Mesenchymal stem cell (in vitro differentiated cells and primary cell): ENCODE data around the gene PRKD2.

Experiments used
- DNase-seq: peaks from one replicate; pipeline ENCODE4 v3.0.0-alpha.2; 2013
- H2AFZ ChIP-seq: one replicate; pipeline ENCODE4 v1.6.1; 2013; ENCODE audit warnings: low read depth, mild to moderate bottlenecking, control low read depth, inconsistent platforms, low read length, moderate library complexity
- H2AK5ac ChIP-seq: 2 replicates; pipeline ENCODE4 v1.6.1; 2013; ENCODE audit warnings: low read length, moderate library complexity, mild to moderate bottlenecking, inconsistent platforms; ENCODE audit not compliant: severe bottlenecking
- H2BK120ac ChIP-seq: one replicate; pipeline ENCODE4 v1.6.1; 2013; ENCODE audit warnings: low read depth, mild to moderate bottlenecking, inconsistent platforms, low read length, moderate library complexity
- H2BK12ac ChIP-seq, 2 experiments: one replicate each; pipeline ENCODE4 v1.6.1; 2013; ENCODE audit warnings: inconsistent platforms in 2 of 2, low read length in 2 of 2, mild to moderate bottlenecking in 2 of 2, moderate library complexity in 2 of 2, control low read depth in 1 of 2
- H2BK15ac ChIP-seq: one replicate; pipeline ENCODE4 v1.6.1; 2013; ENCODE audit warnings: mild to moderate bottlenecking, low read depth, inconsistent platforms; ENCODE audit not compliant: poor library complexity, severe bottlenecking
- H2BK5ac ChIP-seq: 2 replicates; pipeline ENCODE4 v1.6.1; 2013; ENCODE audit warnings: low read depth, mild to moderate bottlenecking, low read length, control low read depth, inconsistent platforms; ENCODE audit not compliant: poor library complexity, severe bottlenecking
- H3K14ac ChIP-seq, 2 experiments: one replicate each; pipeline ENCODE4 v1.6.1; 2013; ENCODE audit warnings: inconsistent platforms in 2 of 2, low read length in 2 of 2, control low read depth in 1 of 2, mild to moderate bottlenecking in 1 of 2, moderate library complexity in 1 of 2
- H3K18ac ChIP-seq, 2 experiments: one replicate each; pipeline ENCODE4 v1.6.1; 2013; ENCODE audit warnings: inconsistent platforms in 2 of 2, low read length in 2 of 2, control low read depth in 1 of 2, low read depth in 1 of 2, mild to moderate bottlenecking in 1 of 2
- H3K23ac ChIP-seq, 2 experiments: one replicate each; pipeline ENCODE4 v1.6.1; 2013; ENCODE audit warnings: inconsistent platforms in 2 of 2, low read length in 2 of 2, mild to moderate bottlenecking in 2 of 2, moderate library complexity in 2 of 2, control low read depth in 1 of 2
- H3K27ac ChIP-seq: 2 replicates; pipeline ENCODE4 v1.5.1; 2013; ENCODE audit warnings: mild to moderate bottlenecking, moderate library complexity, low read length, control low read depth, inconsistent platforms; ENCODE audit not compliant: poor library complexity, severe bottlenecking
- H3K27me3 ChIP-seq, 2 experiments: 2 replicates each; pipeline versions ENCODE4 v1.6.1 to v1.7.0; 2013; ENCODE audit warnings: low read length in 2 of 2, mild to moderate bottlenecking in 2 of 2, moderate library complexity in 2 of 2, control low read depth in 1 of 2, inconsistent platforms in 1 of 2; ENCODE audit not compliant: control insufficient read depth in 1 of 2, insufficient read depth in 1 of 2
- H3K36me3 ChIP-seq, 2 experiments: 2 replicates each; pipeline versions ENCODE4 v1.6.1 to v1.7.0; 2013; ENCODE audit warnings: low read length in 2 of 2, control low read depth in 1 of 2, inconsistent platforms in 1 of 2, low read depth in 1 of 2, mild to moderate bottlenecking in 1 of 2; ENCODE audit not compliant: insufficient read depth in 2 of 2, control insufficient read depth in 1 of 2
- H3K4ac ChIP-seq, 2 experiments: one replicate each; pipeline ENCODE4 v1.6.1; 2013; ENCODE audit warnings: inconsistent platforms in 2 of 2, low read length in 2 of 2, mild to moderate bottlenecking in 2 of 2, moderate library complexity in 2 of 2, control low read depth in 1 of 2, low read depth in 1 of 2
- H3K4me1 ChIP-seq: 2 replicates; pipeline ENCODE4 v1.6.1; 2013; ENCODE audit warnings: low read depth, low read length, control low read depth; ENCODE audit not compliant: control insufficient read depth, insufficient read depth
- H3K4me2 ChIP-seq: 2 replicates; pipeline ENCODE4 v1.6.1; 2013; ENCODE audit warnings: low read length, mild to moderate bottlenecking, inconsistent platforms; ENCODE audit not compliant: poor library complexity, severe bottlenecking
- H3K4me3 ChIP-seq, 2 experiments: 2 replicates each; pipeline versions ENCODE4 v1.5.1 to v1.7.0; 2013; ENCODE audit warnings: low read length in 2 of 2, mild to moderate bottlenecking in 2 of 2, control low read depth in 1 of 2, low read depth in 1 of 2; ENCODE audit not compliant: insufficient read depth in 1 of 2
- H3K79me1 ChIP-seq: replicated peaks from 2 replicates; pipeline ENCODE4 v1.6.1; 2013; ENCODE audit warnings: mild to moderate bottlenecking, control low read depth, low read length, inconsistent platforms; ENCODE audit not compliant: poor library complexity, severe bottlenecking
- H3K9ac ChIP-seq: 2 replicates; pipeline ENCODE4 v1.7.0; 2013; ENCODE audit warnings: mild to moderate bottlenecking, low read length, moderate library complexity
- H3K9me3 ChIP-seq: 2 replicates; pipeline ENCODE4 v1.7.0; 2013; ENCODE audit warnings: mild to moderate bottlenecking, low read length; ENCODE audit not compliant: control insufficient read depth
- H4K8ac ChIP-seq: one replicate; pipeline ENCODE4 v1.6.1; 2013; ENCODE audit warnings: inconsistent platforms, mild to moderate bottlenecking, low read length, moderate library complexity
- H4K91ac ChIP-seq: one replicate; pipeline ENCODE4 v1.6.1; 2013; ENCODE audit warnings: mild to moderate bottlenecking, low read length, inconsistent platforms
- WGBS: methylation state at CpG from one replicate; pipeline ENCODE4 v1.1.7; 2013; ENCODE audit warnings: mixed read lengths; 5-methylcytosine and 5-hydroxymethylcytosine counted together

The PRKD2 gene

DNA sequence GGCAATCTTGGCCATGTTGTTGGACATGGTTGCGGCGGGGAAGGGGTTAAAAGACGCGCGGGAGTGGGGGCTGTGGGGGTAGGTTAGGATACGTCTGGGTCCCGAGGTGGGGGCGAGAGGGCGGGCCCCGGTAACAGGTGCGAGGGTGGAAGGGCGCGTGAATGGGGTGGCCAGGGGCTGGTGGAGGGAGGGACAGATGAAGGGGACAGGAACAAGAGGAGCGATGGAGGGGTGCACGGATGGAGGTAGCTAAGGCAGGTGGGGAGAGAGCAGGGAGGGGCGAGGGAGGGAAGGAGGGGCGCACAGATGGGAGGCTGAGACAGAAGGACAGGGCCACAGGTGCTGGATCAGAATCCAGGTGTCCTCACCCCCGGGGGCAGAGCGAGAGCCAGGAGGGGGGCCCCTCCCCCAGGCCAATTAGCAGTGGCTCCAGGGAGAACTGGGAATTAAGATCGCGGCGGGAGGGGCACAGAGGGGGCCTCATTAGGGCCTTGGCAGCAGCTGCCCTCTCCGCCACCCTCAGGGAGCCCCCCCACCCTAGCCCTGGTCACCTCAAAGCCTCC is 82.2 kb downstream of the PRKD2 start:
- no peak overlapping the region for H3K14ac ChIP-seq
- H3K23ac ChIP-seq, result peak overlapping the region in 1 of 2 experiments; percentile 35
- H2BK120ac ChIP-seq, result no peak overlapping the region
- no peaks in the 10 kb centered on the region for H3K79me1 ChIP-seq
- H3K27me3 ChIP-seq, result peaks cover 12 to 43% of the 10 kb centered on the region in 2 experiments
- H2AK5ac ChIP-seq, result no peak overlapping the region
- peak overlapping the region; percentile 18 for H2BK15ac ChIP-seq
- H3K4me2 ChIP-seq, result peak overlapping the region; percentile 4
- H3K27ac ChIP-seq, result no peak overlapping the region
- no peak overlapping the region for H2AFZ ChIP-seq
- WGBS, result 9% methylated on average over 20 of the region's 23 CpGs
- peak overlapping the region; percentile 22 for H4K91ac ChIP-seq
- H4K8ac ChIP-seq, result no peak overlapping the region
- H3K4me1 ChIP-seq, result peaks cover 32% of the 10 kb centered on the region
- no peak overlapping the region for H3K9ac ChIP-seq
- H3K18ac ChIP-seq, result peak overlapping the region; percentile 30 to 61
- H3K36me3 ChIP-seq, result no peaks in the 10 kb centered on the region
- peak overlapping the region in 1 of 2 experiments; percentile 81 for H2BK12ac ChIP-seq
- H3K4me3 ChIP-seq, result no peak overlapping the region
- peak overlapping the region in 1 of 2 experiments; percentile 63 for H3K4ac ChIP-seq
- no peak for DNase-seq
- H2BK5ac ChIP-seq, result no peak overlapping the region
- H3K9me3 ChIP-seq, result no peaks in the 10 kb centered on the region

GRCh38 chr19:46634045-46634655 is 82.8 kb downstream of the PRKD2 start:
- Histone ChIP-seq H3K79me1 (no peaks in the 10 kb centered on the region), H3K9me3 (no peaks in the 10 kb centered on the region), H4K8ac (peak overlapping the region; percentile 2), H2BK5ac (no peak overlapping the region), H4K91ac (no peak overlapping the region), H2BK12ac (peak overlapping the region in 1 of 2 experiments; percentile 65), H3K4me1 (peaks cover 26% of the 10 kb centered on the region), H2BK15ac (no peak overlapping the region), H3K23ac (peak overlapping the region in 1 of 2 experiments; percentile 35), H3K4ac (peak overlapping the region in 1 of 2 experiments; percentile 63), H3K27ac (no peak overlapping the region), H2AK5ac (no peak overlapping the region), H3K4me2 (peak overlapping the region; percentile 4), H3K14ac (no peak overlapping the region), H3K27me3 (peaks cover 12 to 43% of the 10 kb centered on the region in 2 experiments), H3K4me3 (peak overlapping the region; percentile 19 to 48), H3K36me3 (no peaks in the 10 kb centered on the region), H3K9ac (no peak overlapping the region), H2BK120ac (no peak overlapping the region), H3K18ac (peak overlapping the region; percentile 30 to 81), H2AFZ (peak overlapping the region; percentile 64)
- peak; percentile 87 for DNase-seq
- 14% methylated on average over 31 of the region's 38 CpGs for WGBS

DNA sequence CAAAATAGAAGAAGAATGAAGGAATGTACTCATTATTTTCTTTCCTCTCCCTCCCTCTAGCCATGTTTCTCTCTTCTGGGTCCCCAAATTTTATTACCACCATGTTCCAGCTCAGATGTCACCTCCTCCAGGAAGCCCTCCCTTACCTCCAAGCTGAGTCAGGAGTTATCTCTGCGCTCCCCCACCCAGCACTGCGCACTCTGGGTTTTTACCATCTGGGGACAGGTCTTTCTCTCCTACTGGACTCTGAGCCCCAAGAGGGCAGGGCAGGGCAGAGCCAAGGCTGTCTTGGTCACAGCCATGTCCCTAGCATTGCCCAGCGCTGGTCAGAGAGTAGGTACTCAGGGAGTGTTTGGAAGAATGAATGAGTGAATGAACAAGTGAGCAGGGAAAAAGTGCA is 83.8 kb downstream of the PRKD2 start:
- Histone ChIP-seq H3K14ac (no peak overlapping the region), H3K27me3 (peaks cover 12 to 43% of the 10 kb centered on the region in 2 experiments), H3K18ac (peak overlapping the region in 1 of 2 experiments; percentile 41), H3K9me3 (no peaks in the 10 kb centered on the region), H2BK5ac (no peak overlapping the region), H2BK15ac (no peak overlapping the region), H3K27ac (no peak overlapping the region), H4K8ac (no peak overlapping the region), H2BK120ac (no peak overlapping the region), H3K4me2 (no peak overlapping the region), H3K4me1 (peaks cover 17% of the 10 kb centered on the region), H2AK5ac (no peak overlapping the region), H4K91ac (no peak overlapping the region), H2BK12ac (peak overlapping the region in 1 of 2 experiments; percentile 84), H3K79me1 (no peaks in the 10 kb centered on the region), H3K4ac (no peak overlapping the region), H3K23ac (no peak overlapping the region), H3K9ac (no peak overlapping the region), H2AFZ (no peak overlapping the region), H3K4me3 (no peak overlapping the region), H3K36me3 (no peaks in the 10 kb centered on the region)
- no peak for DNase-seq
- WGBS, result 78% methylated on average over 3 of the region's 3 CpGs

DNA sequence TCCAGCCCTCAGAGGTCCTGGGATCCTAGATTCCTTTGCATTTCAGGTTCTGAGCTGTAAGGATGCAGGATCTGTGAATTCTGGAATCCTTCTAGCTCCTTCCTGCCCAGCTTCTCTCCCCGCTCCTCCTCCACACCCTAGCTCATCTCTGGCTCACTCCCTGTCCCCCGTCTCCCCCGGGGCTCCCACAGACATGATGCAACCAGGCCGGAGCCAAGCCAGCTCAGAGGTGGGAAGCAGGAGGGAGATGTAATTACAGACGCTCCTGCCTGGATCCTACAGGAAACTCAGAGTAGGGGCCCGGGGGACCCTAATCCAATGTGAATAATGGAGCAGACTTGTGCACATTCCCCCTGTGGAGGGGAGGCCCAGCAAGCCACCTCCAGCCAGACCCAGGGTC is 85.4 kb downstream of the PRKD2 start:
- Histone ChIP-seq H2AFZ (no peak overlapping the region), H3K23ac (no peak overlapping the region), H3K4me2 (no peak overlapping the region), H2BK5ac (no peak overlapping the region), H2BK120ac (peak overlapping the region; percentile 42), H3K27me3 (peaks cover 12 to 34% of the 10 kb centered on the region in 2 experiments), H3K9me3 (no peaks in the 10 kb centered on the region), H3K4me3 (no peak overlapping the region), H3K14ac (no peak overlapping the region), H3K4me1 (peaks cover 17% of the 10 kb centered on the region), H3K18ac (peak overlapping the region; percentile 4 to 6), H3K27ac (no peak overlapping the region), H4K91ac (peak overlapping the region; percentile 55), H3K36me3 (no peaks in the 10 kb centered on the region), H2BK12ac (peak overlapping the region; percentile 8 to 55), H3K79me1 (no peaks in the 10 kb centered on the region), H2AK5ac (no peak overlapping the region), H3K9ac (peak overlapping the region; percentile 19), H3K4ac (peak overlapping the region; percentile 52 to 68), H2BK15ac (no peak overlapping the region), H4K8ac (peak overlapping the region; percentile 59)
- peak; percentile 51 for DNase-seq
- 40% methylated on average over 6 of the region's 6 CpGs for WGBS
